ENCODE data around the gene NAPB. TPM values are rescaled to one million over a fixed set of nuclear protein-coding genes. Genes with fewer than 3 reads are reported as not detected.
"Not testable (repeated sequence)": the region's sequence is repeated elsewhere in the genome, so short reads cannot be mapped to it uniquely, and the experiment has no call there.

Gene NAPB
- total RNA-seq (32.3 TPM), polyA plus RNA-seq (9.7 TPM)

DNA sequence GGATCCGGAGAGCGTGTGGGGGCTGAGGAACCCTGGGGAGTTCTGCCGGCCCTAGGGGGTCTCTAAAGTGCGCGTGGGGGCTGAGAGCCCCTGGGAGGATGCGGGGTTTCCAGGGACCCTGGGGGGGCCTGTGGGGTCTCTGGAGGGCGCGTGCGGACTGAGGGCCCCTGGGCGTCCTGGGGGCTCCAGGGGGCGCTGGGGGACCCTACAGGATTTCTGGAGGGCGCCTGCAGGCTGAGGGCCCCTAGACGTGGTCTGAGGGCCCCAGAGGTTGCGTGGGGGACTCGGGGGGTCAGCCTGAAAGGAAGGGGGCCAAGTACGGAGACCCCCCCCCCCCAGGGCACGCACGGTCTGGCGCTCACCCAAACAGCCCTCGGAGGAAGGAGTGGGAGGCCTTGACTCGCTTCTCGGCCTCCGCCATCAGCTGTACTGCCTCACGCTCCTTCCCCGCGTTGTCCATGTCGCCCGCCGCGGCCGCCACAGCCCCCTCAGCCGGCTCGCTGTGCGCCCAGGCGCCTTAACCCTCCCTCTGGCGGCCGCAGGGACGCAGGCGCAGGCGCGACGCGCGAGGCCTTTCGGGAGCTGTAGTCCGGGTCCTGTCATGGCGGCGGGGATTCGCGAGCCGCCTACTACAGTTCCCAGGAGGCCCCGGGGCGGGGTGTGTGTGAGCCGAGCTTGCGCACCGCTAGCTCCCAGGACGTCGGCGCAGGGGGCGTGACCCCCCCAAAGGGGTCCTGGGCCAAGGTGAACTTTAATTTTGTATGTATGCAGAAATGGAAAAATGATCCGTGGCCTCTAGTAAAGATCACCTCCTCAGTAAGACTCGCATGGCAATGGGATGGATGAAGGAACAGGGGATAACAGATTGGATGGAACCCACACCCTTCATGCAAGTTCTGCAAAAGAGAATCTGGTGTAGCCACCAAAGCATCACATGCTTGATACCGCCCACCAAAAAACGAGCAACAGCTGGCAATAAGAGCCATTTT is at the start of gene NAPB:
Gene NAPB (minus strand): TSS at position 546 of the 989 bp plus-strand sequence. CDS start 86 bp downstream, at position 460.
- DNase-seq (ENCODE audit: extremely low spot score) = peak; percentile 75
- peak within 1 kb of the TSS; percentile 92 for H3K4me3 ChIP-seq (ENCODE audit: low read depth, low read length)
- under 1% methylated on average over 64 of the region's 64 CpGs for WGBS
- no peaks in the 10 kb centered on the region for H3K4me1 ChIP-seq (ENCODE audit: insufficient read depth)
- H3K27ac ChIP-seq (ENCODE audit: low read depth) = peak within 1 kb of the TSS; percentile 84
- H3K36me3 ChIP-seq (ENCODE audit: insufficient read depth) = no peaks in the 10 kb centered on the region

DNA sequence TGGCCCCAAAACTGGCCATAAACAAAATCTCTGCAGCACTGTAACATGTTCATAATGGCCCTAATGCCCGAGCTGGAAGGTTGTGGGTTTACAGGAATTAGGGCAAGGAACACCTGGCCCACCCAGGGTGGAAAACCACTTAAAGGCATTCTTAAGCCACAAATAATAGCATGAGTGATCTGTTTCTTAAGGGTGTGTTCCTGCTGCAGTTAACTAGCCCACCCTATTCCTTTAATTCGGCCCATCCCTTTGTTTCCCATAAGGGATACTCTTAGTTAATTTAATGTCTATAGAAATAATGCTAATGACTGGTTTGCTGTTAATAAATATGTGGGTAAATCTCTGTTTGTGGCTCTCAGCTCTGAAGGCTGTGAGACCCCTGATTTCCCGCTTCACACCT is 45.7 kb upstream of the NAPB start:
- not testable (repeated sequence) for H3K4me3 ChIP-seq (ENCODE audit: low read depth, low read length); DNase-seq (ENCODE audit: extremely low spot score); H3K4me1 ChIP-seq (ENCODE audit: insufficient read depth); H3K27ac ChIP-seq (ENCODE audit: low read depth); H3K36me3 ChIP-seq (ENCODE audit: insufficient read depth)
- 81% methylated on average over 3 of the region's 3 CpGs for WGBS

DNA sequence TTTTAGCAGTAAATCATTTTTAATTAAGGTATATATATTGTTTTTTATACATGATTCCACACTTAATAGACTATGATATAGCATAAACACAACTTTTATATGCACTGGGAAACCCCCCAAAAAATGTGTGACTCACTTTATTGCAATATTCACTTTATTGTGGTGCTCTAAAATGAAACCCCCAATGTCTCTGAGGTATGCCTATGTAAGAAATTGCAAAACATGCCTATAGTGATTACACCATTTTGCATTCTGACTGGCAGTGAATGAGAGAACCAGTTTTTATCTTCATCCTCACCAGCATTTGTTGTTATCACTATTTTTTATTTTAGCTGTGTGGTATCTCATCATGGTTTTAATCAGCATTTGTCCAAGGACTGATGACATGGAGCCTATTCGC is 39.9 kb upstream of the NAPB start:
- no peak overlapping the region for H3K4me3 ChIP-seq (ENCODE audit: low read depth, low read length)
- no peaks in the 10 kb centered on the region for H3K36me3 ChIP-seq (ENCODE audit: insufficient read depth)
- no peak for DNase-seq (ENCODE audit: extremely low spot score)
- 89% methylated on average over 1 of the region's 1 CpG for WGBS
- peaks cover 1% of the 10 kb centered on the region for H3K4me1 ChIP-seq (ENCODE audit: insufficient read depth)
- H3K27ac ChIP-seq (ENCODE audit: low read depth) = no peak overlapping the region

DNA sequence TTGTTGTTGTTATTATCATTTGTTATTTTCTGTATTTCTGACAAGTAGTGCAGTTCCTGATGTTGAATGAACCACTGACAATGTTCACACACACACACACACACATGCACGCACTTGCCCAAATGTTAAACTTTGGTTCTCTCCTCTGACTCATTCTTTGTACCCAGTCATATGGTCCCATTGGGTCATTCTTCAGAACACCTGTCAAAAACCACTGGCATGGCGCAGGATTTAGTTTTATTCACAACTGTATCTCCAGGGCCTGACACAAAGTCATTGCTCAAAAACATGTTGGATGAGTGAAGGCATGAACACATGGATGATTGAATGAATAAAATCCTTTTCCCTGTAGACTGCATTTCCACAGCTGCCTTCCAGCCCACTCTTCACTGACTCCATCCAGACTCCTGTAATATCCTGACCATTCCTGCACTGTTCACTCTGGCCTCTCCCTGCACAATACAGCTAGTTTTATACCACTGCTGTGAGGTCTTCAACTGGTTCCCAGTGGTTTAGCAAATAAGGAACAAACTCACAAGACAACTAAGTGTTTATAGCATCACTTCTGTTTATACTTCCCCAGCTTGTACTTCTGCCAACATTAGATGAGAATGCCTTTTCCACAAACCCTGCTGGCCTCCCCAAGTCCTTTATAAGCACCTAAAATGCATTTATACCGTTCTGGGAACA is 38.3 kb upstream of the NAPB start:
- WGBS = 39% methylated on average over 3 of the region's 3 CpGs
- no peak overlapping the region for H3K27ac ChIP-seq (ENCODE audit: low read depth)
- DNase-seq (ENCODE audit: extremely low spot score) = no peak

DNA sequence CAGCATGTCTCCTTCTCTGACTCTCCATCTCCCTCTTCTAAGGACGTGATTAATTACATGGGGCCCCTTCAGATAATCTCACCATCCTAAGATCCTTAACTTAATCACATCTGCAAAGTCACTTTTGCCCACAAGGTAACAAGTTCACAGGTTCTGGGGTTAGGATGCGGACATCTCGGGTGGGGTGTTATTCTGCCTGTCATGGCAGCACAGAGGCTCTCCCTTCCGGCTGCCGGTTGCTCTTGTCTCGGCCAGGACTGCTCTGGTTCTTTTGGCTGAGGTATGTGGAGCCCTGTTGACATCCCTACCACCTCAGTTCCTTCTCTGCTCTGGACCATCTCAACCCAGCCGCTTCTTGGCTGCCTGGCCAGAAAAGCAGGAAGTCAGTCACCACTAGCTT is 35.6 kb upstream of the NAPB start:
- Histone ChIP-seq H3K4me3 (ENCODE audit: low read depth, low read length) (no peak overlapping the region), H3K27ac (ENCODE audit: low read depth) (no peak overlapping the region), H3K4me1 (ENCODE audit: insufficient read depth) (peaks cover 1% of the 10 kb centered on the region), H3K36me3 (ENCODE audit: insufficient read depth) (no peaks in the 10 kb centered on the region)
- no peak for DNase-seq (ENCODE audit: extremely low spot score)
- whole genome bisulfite sequencing = 93% methylated on average over 7 of the region's 7 CpGs

More for the DNA sequence above, 38.3 kb upstream of the NAPB start:
- Histone ChIP-seq H3K36me3 (ENCODE audit: insufficient read depth) (no peaks in the 10 kb centered on the region), H3K4me3 (ENCODE audit: low read depth, low read length) (no peak overlapping the region), H3K4me1 (ENCODE audit: insufficient read depth) (peaks cover 1% of the 10 kb centered on the region)

DNA sequence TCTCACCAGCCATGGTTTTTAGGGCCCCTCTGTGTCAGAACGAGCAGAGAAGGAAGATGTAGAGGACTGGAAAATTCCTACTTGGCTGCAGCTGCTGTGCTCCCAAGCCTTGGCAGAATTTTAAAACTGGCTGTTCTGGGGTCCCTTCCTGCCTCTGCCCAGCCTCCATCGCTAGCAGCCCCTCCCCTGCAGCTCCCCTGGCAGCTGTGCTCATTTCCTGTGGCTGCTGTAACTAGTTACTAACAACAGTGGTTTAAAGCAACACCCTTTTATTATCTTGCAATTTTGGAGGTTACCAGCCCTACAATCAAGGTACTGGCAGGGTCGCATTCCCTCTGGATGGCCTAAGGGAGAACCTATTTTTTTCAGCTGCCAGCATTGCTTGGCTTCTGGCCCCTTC is 35.1 kb upstream of the NAPB start:
- WGBS = 53% methylated on average over 3 of the region's 3 CpGs
- Histone ChIP-seq H3K4me3 (ENCODE audit: low read depth, low read length) (no peak overlapping the region), H3K27ac (ENCODE audit: low read depth) (no peak overlapping the region), H3K4me1 (ENCODE audit: insufficient read depth) (peaks cover 1% of the 10 kb centered on the region), H3K36me3 (ENCODE audit: insufficient read depth) (no peaks in the 10 kb centered on the region)
- no peak for DNase-seq (ENCODE audit: extremely low spot score)

DNA sequence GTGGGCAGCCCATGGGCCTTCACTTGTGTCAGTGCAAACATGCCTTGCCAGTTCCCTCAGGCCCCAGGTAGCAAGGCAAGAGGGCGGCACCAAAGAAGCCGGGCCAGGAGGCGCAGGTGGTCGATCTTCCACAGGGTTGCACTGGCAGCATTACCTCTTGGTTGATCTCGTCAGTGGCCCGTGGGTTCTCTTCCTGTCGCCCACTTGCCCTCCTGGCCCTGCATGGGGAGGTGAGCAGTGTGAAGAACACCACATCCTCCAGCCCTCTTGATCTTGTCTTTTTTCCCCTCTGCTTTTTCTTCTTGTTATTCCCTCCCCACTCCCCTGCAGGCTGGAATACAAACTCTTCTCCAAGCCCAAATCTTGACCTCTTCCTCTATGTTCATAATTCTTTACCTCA is 34.4 kb upstream of the NAPB start:
- no peak overlapping the region for H3K27ac ChIP-seq (ENCODE audit: low read depth)
- H3K4me3 ChIP-seq (ENCODE audit: low read depth, low read length) = no peak overlapping the region
- H3K36me3 ChIP-seq (ENCODE audit: insufficient read depth) = no peaks in the 10 kb centered on the region
- WGBS = 92% methylated on average over 7 of the region's 7 CpGs
- no peak for DNase-seq (ENCODE audit: extremely low spot score)
- peaks cover 1% of the 10 kb centered on the region for H3K4me1 ChIP-seq (ENCODE audit: insufficient read depth)

DNA sequence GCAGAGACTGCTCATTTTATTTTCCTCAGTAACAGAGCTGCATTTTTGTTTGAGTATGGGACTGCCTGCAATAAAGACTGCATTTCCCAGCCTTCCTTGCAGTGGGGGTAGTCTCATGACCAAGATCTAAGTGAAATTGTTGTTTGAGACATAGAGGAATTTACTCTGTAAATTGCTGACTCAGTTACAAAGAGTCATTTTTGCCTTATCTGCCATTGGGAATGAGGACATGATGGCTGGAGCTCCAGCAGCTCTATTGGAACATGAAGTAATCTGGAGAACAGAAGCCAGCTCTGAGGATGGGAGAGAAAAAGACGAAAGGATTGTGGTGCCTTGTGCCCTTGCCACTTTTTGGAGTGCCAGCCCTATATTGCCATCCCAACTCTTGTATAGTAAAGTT is 33.5 kb upstream of the NAPB start:
- Histone ChIP-seq H3K4me1 (ENCODE audit: insufficient read depth) (no peaks in the 10 kb centered on the region), H3K4me3 (ENCODE audit: low read depth, low read length) (no peak overlapping the region), H3K27ac (ENCODE audit: low read depth) (no peak overlapping the region), H3K36me3 (ENCODE audit: insufficient read depth) (no peaks in the 10 kb centered on the region)
- 93% methylated on average over 1 of the region's 1 CpG for WGBS
- DNase-seq (ENCODE audit: extremely low spot score) = no peak

DNA sequence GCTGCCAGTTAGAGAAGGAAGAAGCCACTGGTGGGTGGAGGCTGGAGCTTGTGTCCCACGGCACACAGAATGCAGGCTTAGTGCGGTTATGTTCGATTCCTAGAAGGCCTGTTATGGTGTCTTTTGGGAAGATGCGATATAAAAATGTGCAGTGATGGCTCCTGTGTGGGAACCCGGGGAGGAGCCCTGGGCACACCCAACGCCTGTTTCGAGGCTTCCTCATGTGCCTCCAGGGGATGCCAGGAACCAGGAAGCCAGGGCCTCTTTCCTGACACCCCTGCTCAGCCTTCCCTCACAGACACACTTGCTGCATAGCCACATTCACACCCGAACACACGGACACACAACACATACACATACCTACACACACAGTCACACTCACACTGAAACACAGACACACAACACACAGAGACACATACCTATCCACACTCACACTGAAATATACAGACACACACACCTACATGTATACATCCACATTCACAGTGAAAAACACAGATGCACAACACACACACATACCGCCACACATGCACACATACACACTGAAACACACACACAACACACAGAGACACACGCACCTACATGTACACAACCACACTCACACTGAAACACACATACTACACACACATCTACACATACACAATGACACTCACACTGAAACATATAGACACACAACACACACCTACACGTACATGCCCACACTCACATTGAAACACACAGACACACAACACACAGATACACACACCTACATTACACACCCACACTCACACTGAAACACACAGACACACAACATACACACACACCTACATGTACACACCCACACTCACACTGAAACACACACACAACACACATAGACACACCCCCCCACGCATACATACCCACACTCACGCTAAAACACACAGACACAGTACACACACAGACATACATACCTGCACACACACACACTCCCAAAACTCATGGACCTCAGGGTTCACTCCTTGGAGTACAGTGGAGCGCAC is 32.6 kb upstream of the NAPB start:
- DNase-seq (ENCODE audit: extremely low spot score) = no peak
- WGBS = 90% methylated on average over 15 of the region's 15 CpGs
- Histone ChIP-seq H3K36me3 (ENCODE audit: insufficient read depth) (no peaks in the 10 kb centered on the region), H3K4me3 (ENCODE audit: low read depth, low read length) (no peak overlapping the region), H3K27ac (ENCODE audit: low read depth) (no peak overlapping the region), H3K4me1 (ENCODE audit: insufficient read depth) (no peaks in the 10 kb centered on the region)

DNA sequence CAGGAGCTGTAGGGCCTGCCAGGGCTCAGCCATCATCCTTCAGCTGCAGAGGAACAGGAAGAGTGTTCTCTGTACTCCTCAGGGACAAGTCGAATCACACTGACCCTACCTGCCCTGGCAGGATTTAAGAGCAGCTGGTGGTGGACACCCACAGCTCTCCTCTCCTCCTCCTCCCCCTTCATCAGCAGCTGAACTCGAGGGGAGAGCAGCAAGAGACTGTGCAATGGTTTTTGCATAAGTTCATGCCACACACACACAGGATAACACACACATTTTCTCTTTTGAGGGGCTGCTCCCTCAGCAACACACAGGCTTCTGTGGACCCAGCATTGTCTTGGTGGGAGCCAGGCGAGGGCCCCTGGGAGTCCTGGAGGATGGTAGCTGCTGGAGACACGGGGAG is 31.5 kb upstream of the NAPB start, which contains the start of gene CST11:
Gene CST11 (minus strand): TSS at position 101 of the 400 bp plus-strand sequence. CDS start 65 bp downstream, at position 36.
- DNase-seq (ENCODE audit: extremely low spot score) = no peak
- 49% methylated on average over 4 of the region's 4 CpGs for WGBS
- Histone ChIP-seq H3K4me3 (ENCODE audit: low read depth, low read length) (no peak within 1 kb of the TSS), H3K36me3 (ENCODE audit: insufficient read depth) (no peaks in the 10 kb centered on the region), H3K27ac (ENCODE audit: low read depth) (no peak within 1 kb of the TSS), H3K4me1 (ENCODE audit: insufficient read depth) (no peaks in the 10 kb centered on the region)

DNA sequence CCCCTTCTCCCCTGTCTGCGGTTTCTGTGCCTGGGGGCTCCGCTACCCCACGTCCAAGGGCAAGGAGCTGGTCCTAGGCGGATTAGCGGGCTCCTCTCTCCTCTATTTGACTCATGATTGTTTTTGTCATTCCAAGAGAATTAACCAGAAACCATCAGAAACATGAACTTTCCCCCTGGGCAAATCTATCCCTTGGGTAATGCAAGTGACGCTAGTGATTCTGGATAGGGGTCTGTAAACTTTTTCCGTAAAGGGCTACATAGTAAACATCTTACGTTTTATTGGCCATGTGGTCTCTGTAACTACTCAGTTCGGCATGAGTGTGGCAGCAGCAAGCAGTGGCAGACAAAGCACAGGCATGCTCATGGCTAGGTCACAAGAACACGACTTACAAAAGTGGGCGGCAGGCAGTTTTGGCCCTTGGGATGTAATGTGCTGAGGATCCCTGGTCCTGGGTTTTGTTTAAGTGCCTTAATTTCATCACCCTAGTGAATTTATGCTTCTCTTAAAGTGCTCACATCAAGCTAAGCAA is 30.7 kb upstream of the NAPB start:
- Histone ChIP-seq H3K27ac (ENCODE audit: low read depth) (no peak overlapping the region), H3K4me3 (ENCODE audit: low read depth, low read length) (no peak overlapping the region), H3K36me3 (ENCODE audit: insufficient read depth) (no peaks in the 10 kb centered on the region), H3K4me1 (ENCODE audit: insufficient read depth) (no peaks in the 10 kb centered on the region)
- no peak for DNase-seq (ENCODE audit: extremely low spot score)
- 35% methylated on average over 11 of the region's 11 CpGs for WGBS

DNA sequence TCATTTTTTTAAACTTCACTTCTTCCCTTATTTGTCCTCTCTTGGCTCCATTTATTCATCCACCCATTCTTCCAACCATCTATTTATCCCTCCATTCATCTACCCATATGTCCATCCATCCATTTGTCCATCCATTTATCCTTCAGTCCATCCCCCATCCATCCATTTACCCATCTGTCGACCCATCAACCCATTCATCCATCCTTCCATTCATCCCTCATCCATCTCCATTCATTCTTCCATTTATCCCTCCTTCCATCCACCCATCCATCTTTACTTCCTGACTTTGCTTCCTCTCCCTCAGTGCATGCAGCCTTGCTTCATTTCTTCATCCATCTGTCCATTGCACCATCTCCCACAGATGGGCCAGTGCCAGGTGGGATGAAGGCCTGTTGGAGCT is 29.6 kb upstream of the NAPB start:
- WGBS = 93% methylated on average over 1 of the region's 1 CpG
- Histone ChIP-seq H3K36me3 (ENCODE audit: insufficient read depth) (no peaks in the 10 kb centered on the region), H3K4me1 (ENCODE audit: insufficient read depth) (no peaks in the 10 kb centered on the region), H3K4me3 (ENCODE audit: low read depth, low read length) (no peak overlapping the region), H3K27ac (ENCODE audit: low read depth) (no peak overlapping the region)
- DNase-seq (ENCODE audit: extremely low spot score) = no peak

DNA sequence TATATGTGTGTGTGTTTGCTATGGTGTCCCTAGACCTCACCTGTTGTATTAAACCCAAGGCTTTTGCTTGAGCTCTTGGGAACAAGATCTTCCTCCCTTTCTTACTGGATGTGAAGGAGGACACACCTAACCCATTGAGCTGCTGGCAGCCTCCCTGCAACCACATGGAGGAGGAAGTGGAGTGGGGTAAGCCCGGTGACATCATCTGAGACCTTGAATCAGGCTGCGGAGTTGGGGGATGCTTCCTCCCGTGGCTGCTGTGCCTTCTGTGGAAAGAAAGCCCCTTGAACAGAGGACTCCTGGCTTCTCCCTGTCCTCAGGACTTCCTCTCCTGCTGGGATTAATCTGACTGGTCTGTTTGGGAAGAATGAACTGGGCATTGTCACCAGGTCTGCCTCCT is 28.1 kb upstream of the NAPB start:
- 55% methylated on average over 3 of the region's 3 CpGs for WGBS
- Histone ChIP-seq H3K36me3 (ENCODE audit: insufficient read depth) (no peaks in the 10 kb centered on the region), H3K4me3 (ENCODE audit: low read depth, low read length) (no peak overlapping the region), H3K4me1 (ENCODE audit: insufficient read depth) (no peaks in the 10 kb centered on the region), H3K27ac (ENCODE audit: low read depth) (no peak overlapping the region)
- DNase-seq (ENCODE audit: extremely low spot score) = no peak
